ENCODE data around the gene SLCO4A1.
"Not testable (repeated sequence)": the region's sequence is repeated elsewhere in the genome, so short reads cannot be mapped to it uniquely, and the experiment has no call there.

Gene SLCO4A1

DNA sequence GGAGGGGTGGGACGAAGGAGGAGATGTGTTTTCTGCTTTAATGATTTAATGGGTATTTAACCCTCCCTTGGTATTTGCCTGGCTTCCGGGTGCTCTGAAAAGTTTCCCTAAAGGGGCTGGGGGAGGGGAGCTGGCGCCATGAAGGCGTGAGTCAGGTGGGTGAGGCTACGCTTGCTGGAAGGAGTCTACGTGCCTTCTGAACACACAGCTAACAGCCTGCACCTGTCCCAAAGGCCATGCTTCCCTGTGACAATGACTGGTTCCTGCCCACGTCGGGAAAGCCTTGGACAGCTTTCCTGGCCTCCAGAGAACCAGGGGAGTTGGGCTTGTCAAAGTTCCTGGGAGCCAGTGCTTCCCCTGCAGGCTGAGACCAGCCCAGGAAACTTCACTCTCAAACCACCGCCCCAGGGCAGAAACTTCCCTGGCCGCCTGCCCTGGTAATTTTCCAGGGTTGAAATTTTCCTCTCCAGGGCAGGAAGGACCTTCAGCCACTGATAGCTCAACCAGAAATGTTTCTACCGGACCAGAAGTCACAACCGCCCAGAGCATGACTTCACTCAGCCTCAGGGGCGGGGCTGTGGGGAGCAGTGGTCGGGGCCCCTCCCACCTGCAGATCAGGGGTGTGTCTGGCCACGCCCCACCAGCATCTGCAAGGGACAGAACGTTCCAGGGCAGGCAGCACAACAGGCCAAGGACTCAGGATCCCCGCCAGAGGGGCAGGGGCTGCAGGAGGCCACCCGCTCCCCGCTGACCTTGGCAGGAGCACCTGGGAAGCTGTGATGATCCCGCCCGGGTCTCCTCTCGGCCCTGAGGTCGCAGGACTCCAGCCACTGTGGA is 18.6 kb upstream of the SLCO4A1 start:
- peak; percentile 82 to 84 for DNase-seq

DNA sequence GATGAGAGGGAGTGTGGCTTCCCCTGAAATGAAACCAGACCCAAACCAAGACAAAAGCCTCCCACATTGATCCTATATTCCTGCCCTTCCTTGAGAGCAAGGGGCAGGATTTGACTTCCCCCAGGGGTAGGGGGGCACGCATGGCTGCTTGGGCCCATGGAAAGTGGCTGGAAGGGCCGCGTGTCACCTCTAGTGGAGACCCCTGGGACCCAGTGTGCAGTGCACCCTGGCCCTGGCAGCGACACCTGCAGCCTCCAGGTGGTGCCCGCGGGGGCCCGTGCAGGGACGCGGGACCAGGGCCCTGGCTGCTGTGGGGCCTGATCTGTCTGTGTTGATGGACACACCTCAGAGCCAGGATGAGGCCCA is 18.0 kb upstream of the SLCO4A1 start:
- DNase-seq: no peak

DNA sequence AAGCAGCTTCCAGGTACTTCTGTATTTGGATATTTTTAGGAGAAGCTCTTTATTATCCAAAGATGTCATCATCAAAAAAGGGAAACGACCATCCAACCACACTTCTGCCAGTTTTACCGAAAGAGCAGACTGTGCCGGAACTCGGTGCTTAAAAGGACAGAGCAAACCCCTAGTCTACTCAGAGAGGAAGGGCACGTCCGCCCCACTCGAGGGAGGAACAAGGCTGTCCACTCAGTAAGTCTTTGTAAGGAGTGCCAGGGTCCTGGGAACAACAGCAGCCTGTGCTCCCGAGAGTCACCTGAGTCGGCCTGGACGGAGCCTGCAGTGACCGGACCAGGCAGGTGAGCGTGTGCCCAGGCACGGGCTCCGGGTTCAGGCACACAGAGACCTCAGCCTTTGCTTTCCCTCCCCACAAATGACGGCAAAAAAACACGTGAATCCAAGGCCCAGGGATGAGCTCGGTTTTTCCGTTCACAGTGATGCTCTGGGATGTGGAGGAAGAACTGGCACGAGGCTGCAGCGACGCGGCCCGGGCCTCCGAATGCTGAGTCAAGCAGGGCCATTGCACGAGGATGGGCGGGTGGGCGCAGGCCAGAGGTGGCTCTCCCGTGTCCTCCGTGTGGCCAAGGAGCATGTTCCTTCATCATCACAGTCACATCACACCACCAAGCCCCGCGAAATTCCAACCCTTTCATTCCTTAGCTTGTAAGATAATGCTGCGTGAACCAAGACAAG is 17.4 kb upstream of the SLCO4A1 start:
- no peak for DNase-seq

DNA sequence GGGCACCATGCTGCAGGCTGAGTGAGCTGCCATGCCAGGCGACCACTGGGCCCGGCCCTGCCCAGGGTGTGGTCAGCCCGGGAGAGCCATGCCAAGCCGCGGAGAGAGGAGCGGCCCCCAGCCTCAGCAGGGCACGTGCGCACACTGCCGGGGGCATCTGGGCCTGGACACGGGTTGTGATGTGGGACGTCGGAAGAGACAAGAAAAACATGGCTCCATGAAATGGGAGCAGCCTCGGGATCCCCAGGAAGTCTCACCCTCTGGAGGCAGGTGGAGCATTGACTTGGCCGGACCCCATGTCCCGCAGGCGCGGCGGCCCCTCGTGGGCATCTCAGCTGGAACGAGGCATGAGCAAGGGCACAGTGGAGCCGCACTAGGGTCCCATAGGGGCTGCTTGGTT is 16.8 kb upstream of the SLCO4A1 start:
- DNase-seq: no peak

- no peak for DNase-seq
These were observed 16.3 kb upstream of the SLCO4A1 start for GRCh38 chr20:62625921-62626547.

DNA sequence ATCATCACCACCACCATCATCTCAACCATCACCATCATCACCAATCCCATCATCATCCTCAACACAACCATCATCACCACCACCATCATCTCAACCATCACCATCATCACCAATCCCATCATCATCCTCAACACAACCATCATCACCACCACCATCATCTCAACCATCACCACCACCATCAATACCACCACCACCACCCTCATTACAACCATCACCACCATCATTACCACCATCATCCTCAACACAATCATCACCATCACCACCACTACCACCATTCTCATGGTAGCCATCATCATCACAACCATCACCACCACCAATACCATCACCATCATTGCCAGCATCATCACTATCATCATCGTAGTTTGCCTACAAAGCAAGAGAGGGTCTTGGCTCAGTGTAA is 14.9 kb upstream of the SLCO4A1 start:
- DNase-seq: not testable (repeated sequence)

DNA sequence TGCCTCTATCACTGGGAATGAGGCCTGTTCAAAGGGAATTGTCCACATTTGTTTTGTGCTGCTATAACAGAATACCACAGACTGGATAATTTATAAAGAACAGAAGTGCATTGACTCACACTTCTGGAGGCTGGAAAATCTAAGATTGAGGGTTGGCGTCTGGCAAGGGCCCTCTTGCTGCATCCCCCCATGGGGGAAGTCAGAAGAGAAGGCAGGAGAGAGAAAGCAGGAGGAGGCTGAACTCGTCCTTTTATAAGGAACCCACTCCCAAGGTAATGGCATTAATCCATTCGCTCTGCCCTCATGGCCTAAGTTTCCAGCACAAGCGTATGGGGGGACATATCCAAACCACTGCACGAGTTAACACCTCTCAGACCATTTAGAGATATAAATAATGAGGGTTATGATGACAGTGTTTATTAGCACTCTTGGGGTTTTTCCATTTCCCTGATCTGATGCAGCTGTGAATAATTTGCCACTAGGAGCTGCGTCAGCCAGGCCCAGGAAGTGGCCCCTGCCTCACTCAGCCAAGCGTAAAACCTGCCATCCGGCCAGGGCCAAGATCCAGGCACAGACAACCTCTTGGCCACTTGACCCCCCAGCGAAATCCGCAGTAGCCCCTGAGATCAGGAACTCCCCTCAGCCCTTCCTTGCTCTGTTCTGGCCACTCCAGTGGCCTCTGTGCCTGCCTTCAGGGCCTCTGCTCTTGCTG is 14.2 kb upstream of the SLCO4A1 start:
- DNase-seq: no peak

- no peak for DNase-seq
These were observed 13.6 kb upstream of the SLCO4A1 start for GRCh38 chr20:62628691-62629090.

GRCh38 chr20:62629864-62630470 is 12.3 kb upstream of the SLCO4A1 start:
- DNase-seq: no peak

DNA sequence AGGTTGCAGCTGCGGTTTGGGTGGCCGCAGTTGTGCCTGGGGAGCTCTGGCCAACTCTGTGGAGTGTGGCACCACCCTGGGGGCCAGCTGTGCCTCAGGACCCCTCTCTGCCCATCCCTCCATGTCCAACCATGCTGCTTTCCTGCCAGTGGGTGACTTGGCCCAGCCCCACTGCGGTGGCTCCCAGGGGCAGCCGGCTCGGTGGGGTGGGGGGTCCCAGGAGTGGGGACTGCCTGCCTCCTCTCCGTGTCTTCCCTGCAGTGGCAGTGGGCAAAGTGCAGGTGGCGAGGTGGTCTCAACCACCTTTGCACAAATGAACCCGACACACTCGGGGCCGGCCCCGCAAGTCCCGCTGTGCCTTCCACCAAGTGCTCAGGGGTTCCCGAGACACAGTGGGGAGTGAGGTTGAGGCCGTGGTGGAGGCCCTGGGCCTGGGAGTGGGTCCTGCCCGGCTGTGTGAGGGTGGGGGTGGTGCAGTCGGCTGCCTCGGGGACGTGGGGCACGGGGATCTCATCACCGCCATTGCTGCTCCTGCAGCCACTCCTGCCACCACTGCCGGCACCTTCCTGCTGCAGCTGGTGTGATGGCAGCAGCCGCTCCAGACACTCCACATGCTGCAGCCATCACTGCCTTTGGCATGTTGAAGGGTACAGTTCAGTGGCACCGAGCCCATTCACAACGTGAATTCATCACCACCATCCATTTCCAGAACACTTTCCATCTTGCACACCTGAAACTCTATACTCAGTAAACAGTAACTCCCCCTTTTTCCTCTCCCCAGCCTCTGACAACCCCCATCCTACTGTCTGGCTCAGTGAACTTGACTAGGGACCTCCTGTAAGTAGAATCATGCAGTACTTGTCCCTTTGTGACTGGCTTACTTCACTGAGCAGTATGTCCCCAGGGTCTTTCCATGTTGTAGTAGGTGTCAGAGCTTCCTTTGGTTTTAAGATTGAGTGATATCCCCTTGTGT is 10.7 kb upstream of the SLCO4A1 start:
- DNase-seq: no peak

DNA sequence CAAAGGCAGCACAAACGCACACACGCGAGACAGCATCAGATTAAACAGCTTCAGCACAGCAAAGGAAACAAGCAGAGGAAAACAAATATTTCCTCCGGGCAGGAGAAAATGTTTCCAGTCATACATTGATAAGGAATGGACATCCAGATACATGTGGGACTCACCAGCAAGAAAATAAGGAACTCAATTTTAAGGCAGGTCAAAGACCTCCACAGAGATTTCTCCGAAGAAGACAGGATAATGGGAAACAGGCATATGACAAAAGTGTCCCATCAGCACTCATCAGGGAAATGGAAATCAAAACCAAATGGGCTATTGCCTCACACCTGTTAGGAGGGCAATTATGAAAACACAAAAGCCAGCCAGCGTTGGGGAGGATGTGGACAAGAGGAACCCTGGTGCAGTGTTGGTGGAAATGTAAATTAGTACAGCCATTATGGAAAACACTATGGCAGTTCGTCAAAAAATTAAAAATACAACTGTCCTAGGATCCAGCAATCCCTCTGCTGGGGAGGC is 9.7 kb upstream of the SLCO4A1 start:
- no peak for DNase-seq

DNA sequence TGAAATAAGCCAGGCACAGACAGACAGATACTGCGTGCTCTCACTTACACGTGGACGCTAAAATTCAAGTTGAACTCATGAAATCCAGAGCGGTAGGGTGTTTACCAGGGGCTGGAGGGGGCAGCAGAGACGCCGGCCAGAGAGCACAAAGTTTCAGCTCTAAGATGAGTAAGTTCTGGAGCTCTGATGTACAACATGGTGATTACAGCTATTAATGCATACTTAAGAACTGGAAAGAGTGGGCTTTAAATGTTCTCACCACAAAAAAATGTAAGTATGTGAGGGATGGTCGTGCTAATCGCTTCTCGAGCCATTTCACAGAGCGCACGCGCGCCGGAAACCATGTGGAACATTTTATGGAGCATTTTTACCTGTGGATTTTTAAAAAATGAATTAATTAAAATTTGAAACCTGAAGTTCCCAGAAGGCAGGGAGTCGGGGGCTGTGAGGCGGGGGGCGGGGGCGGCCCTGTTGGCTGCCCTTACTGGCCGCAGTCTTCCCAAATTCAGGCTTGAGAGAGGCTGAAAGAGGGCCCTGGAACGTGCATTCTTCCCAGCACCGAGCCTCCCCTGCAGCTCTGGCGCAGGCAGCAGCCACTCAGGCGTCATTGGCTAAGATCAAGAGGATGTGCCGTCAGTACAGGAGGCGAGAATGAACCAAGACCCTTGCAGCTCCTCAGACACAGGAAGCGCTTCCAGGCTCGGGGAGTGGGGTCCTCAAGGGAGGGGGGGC is 8.5 kb upstream of the SLCO4A1 start:
- no peak for DNase-seq

DNA sequence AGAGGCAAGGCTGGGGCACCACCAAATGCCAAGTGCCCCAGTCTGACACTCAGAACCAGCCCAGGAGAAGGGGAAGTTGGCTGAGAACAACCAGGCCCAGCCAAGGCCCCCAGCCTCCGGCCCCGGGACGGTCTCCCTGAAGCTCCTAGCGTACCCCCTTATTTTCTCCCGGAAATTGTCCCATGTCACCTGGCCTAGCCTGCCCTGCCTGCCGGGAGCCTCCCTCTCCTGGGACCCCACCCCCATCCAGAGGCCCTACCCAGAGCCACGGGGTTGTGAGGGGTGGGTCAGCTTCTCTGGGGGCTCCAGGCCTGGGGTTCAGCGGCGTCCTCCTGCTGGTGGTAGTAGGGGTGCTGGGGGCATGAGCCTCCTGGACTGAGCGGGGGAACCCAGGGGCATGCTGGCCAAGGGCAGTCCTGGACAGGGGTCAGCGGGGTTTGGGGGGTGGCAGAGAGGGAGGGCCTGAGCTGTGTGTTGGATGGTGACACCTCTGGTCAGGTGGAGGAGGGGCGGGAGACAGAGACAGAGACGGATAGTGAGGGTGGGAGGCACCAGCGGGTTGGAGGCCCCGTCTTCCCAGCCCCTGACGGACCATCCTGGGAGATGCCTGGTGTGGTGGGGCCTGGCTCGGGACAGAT is 7.9 kb upstream of the SLCO4A1 start:
- DNase-seq: no peak

DNA sequence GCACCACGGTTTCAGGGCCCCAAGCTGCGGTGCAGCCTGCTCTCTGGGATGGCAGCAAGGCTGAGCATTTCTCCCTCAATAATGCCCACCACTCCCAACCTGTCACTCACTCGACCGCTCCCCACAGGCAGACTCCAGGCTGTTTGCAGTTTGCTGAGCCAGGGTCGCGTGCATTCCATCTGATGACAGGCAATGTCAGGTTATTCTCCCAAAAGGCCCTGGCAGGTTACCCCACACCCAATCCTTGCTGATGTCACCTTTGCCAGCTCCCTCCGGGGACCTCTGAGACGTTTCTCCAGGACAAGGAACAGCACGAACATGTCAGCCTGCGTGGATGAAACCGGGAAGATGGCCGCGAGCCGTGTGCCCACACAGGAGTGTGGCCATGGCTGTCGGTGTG is 7.1 kb upstream of the SLCO4A1 start:
- DNase-seq: no peak

DNA sequence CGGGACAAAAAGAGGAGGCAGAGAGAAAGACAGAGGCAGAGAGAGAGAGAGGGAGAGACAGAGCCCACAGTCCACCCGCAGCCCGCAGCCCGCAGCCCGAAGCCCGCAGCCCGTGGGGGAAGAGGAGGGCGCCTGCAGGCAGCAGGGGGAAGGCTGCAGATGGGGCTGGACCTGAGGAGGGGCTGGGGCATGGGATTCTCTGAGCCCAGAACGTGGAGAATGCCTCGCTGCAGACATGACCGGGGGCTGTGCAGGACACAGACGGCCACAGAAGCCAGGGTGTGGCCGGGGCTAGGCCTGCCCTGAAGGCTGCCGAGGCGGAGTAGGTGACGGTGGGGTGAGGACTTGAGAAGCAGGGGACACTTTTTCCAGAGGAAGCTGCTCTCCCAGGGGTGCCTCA is 6.5 kb upstream of the SLCO4A1 start:
- DNase-seq: no peak

DNA sequence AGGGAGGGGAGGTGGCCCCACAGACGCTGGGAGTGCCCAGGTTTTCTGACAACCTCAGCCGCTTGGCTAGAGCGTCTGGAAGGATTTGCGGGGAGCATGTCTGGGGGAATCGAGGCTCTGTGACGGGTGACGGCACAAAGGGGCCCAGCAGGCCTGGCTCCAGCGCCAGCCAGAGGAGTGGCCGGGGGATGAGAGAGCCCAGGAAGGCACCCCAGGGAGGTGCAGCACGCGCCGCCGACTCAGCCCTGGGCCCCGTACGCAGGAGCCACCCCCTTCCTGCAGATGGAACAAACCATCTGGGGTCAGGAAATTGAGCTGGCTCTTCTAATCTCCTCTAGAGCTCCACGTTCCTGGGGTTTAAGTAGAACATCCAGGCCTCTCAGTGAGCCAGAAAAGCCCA is 5.9 kb upstream of the SLCO4A1 start:
- no peak for DNase-seq

DNA sequence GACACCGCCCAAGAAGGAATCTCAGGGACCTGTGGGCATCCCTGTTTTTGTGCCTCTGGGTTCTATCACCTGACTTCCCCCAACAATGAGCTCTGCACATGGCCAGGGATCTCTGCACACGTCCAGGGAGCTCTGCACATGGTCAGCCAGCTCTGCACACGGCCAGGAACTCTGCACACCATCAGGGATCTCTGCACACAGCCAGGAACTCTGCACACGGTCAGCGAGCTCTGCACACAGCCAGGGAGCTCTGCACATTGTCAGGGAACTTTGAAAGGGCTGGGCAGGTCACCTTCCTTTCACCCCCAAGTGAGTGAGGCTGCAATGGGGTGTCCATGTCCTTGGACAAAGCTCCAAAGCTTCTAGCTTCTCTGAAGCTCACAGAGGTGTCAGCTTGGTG is 5.2 kb upstream of the SLCO4A1 start:
- DNase-seq: no peak

DNA sequence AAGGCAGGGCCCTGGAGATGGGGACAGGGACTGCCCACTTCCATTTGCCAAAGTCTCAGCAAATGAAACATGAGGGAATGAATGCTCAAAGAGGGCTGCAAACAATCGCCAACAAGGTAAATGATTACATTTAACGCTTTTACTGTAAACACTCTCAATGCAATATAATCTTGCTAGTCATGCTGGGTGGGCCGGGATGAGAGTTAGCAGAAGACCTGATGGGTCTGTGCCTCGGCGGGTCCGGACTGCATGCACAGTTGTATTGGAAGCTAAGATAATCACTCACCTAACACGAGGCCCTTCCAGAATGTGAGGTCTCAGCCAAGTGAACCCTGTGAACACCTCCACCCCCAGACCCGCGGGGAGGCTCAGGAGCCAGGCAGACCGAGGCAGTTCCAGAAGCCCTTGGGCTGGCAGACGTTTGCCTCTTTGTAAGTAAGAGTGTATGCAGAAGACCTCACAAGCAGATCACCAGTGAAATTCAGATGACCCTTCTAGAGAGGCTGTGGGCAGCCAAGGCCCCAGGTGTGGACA is 4.7 kb upstream of the SLCO4A1 start:
- no peak for DNase-seq

DNA sequence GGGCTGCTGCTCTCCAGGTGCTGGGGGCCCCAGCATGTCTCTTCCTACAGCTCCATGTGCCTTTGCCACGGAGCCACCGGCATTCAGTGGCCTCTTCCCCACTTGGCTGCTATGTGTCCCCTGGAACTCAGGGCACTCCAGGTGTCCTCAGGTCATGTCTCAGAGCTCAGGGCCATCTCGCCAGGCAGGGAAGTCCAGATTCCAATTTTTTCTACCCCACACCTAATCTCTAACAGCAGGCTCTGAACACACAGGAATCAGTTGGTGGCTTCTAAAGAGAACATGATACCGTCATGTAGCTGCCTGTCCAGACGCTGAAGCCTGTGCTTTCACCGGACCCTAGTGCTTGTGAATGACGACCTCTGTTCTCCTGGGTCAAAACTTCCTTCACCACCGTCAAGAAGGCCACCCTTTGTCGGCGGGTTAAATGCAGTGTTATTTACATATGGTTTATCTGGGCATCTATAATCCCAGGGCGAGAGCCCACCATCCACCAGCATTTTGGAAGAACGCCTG is 4.2 kb upstream of the SLCO4A1 start:
- DNase-seq: no peak

All from stimulated activated CD4-positive, alpha-beta T cell treated with anti-CD3 and anti-CD28 coated beads, Interleukin-4, amount 100 ng/mL, for 4 hours (primary cell).